ENCODE measurements around the gene MTHFD1.

Gene MTHFD1

DNA sequence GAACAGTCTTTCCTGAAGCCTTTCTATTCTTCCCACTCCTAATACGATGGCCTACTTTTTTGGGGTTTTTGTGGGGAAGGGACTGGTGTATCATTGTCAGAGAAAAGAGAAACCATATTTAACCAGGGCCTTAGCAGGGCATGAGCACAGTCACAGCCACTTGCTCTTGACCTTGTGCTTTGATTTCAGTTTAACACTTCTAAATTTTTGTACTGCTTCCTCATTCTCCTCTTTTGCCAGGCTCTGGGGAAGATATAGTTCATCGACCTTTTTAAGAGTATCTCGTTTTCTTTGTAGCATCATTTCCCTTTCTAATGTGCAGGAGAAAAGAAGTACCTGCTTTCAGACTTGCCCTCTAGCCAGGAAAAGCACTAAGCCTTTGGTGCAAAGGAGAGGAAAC, 118.6 kb downstream of the MTHFD1 start:
- no peak overlapping the region for H3K27ac ChIP-seq

DNA sequence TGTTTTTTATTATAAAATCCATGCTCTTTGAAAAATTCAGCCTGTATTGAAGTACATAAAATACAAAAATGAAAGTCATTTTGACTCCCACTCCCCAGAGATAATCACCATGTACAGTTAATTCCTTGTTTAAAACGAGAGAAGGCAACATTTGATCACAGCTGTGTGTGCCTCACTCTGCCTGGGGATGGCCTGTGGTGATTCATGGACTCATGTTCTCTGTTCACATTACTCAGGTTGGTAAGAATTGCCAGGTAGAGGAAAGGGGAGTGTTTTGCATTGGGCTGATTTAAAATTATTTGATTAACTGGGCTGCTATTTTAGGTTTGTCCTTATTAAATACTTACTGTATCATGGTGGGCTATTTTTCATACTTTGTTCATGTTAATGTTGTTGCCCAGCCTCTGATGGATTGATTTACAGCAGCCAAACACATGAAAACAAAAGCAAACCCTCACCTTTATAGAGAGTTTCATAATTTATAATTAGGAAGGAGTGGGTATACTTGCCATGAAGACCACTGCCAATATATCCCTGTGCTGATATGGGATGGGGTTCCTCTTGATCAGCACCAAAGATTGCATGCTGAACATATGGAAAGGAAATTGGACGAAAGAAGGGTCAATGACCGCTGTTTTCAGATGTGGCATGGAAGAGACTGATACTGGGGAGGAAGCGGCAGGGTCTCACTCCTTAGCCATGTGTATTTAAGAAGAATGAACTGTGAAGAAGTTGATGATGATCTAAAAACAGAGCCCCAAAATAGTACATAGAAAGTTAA, 119.4 kb downstream of the MTHFD1 start:
- H3K27ac ChIP-seq, result no peak overlapping the region
- TF ChIP-seq, protein P1, sequence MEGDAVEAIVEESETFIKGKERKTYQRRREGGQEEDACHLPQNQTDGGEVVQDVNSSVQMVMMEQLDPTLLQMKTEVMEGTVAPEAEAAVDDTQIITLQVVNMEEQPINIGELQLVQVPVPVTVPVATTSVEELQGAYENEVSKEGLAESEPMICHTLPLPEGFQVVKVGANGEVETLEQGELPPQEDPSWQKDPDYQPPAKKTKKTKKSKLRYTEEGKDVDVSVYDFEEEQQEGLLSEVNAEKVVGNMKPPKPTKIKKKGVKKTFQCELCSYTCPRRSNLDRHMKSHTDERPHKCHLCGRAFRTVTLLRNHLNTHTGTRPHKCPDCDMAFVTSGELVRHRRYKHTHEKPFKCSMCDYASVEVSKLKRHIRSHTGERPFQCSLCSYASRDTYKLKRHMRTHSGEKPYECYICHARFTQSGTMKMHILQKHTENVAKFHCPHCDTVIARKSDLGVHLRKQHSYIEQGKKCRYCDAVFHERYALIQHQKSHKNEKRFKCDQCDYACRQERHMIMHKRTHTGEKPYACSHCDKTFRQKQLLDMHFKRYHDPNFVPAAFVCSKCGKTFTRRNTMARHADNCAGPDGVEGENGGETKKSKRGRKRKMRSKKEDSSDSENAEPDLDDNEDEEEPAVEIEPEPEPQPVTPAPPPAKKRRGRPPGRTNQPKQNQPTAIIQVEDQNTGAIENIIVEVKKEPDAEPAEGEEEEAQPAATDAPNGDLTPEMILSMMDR (conservative IDR thresholded peaks at IDR 0.05), result no peak
- no peak for TF ChIP-seq ZFX (IDR thresholded peaks at IDR 0.05)

More for the DNA sequence above, 118.6 kb downstream of the MTHFD1 start:
- TF ChIP-seq, protein P1 (conservative IDR thresholded peaks at IDR 0.05), result no peak
- TF ChIP-seq ZFX (IDR thresholded peaks at IDR 0.05), result no peak

DNA sequence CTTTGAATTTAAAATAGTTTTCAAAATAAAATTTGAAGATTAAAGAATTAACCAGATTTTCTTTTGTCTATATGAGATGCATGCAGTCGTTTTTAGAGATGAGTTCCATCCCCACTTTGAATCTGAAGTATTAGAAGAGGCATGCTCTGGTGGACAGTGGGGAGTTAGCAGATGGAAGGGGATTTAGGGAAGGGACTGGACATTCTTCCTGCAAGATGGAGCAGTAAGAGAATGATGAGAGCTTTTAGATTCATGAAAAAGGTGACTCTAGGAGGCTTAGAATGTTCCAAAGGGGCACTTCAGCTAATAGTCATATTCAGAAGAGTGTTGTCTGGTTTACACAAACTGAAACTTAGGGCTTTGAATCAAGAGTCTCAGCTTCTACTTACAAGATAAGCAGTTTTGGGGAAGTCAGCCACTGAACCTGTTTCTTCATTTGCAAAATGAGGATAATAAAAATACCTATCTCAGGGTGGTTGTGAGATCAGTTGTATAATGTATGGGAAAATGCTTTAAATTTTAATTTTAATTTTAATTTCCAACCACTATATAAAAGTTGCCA, 120.1 kb downstream of the MTHFD1 start:
- no peak for TF ChIP-seq ZFX (IDR thresholded peaks at IDR 0.05)
- TF ChIP-seq, protein P1 (conservative IDR thresholded peaks at IDR 0.05), result no peak
- H3K27ac ChIP-seq, result no peak overlapping the region

DNA sequence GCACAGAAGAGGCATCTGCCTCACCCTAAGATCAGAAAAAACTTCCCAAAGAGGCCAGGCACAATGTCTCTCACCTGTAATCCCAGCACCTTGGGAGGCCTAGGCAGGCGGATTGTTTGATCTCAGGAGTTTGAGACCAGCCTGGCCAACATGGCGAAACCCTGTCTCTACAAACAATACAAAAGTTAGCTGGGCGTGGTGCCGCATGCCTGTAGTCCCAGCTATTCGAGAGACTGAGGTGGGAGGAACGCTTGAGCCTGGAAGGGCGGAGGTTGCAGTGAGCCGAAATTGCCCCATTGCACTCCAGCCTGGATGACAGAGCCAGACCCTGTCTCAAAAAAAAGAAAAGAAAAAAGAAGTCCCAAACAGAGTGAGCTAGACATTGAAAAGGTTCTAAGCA, 120.9 kb downstream of the MTHFD1 start:
- no peak for TF ChIP-seq ZFX (IDR thresholded peaks at IDR 0.05)
- TF ChIP-seq, protein P1 (conservative IDR thresholded peaks at IDR 0.05), result no peak
- H3K27ac ChIP-seq, result no peak overlapping the region
